K562 (cell line): ENCODE measurements around the gene TRAF5. TPM values are rescaled to one million over a fixed set of nuclear protein-coding genes. Genes with fewer than 3 reads are reported as not detected.

ENCODE experiments used
- ARID1B ChIP-seq: fragments of 450-650 bp; IDR thresholded peaks from 2 replicates; pipeline ENCODE4 v1.6.1; 2016; ENCODE audit warnings: antibody characterized with exemption, mild to moderate bottlenecking, inconsistent platforms
- ARID4B ChIP-seq: sonication (generic); formaldehyde crosslinking; IDR thresholded peaks from 2 replicates; pipeline ENCODE4 v1.8.0; 2022; ENCODE audit warnings: mild to moderate bottlenecking, missing genetic modification reagents
- BCL6 ChIP-seq: fragments of 250-450 bp; sonication (Bioruptor Pico); IDR thresholded peaks from 2 replicates; pipeline ENCODE4 v1.4.0; 2020
- BCLAF1 ChIP-seq, 2 experiments: fragments of 450-650 bp in 1 of 2; IDR thresholded peaks; 2 replicates each; pipeline ENCODE4 v1.6.1; 2011 to 2017; ENCODE audit warnings: low read depth in 2 of 2, antibody characterized with exemption in 1 of 2, borderline replicate concordance in 1 of 2, low read length in 1 of 2, mild to moderate bottlenecking in 1 of 2, mixed read lengths in 1 of 2; ENCODE audit not compliant: control insufficient read depth in 1 of 2
- DACH1 ChIP-seq: fragments of 450-650 bp; IDR thresholded peaks from 2 replicates; pipeline ENCODE4 v1.6.1; 2018; ENCODE audit not compliant: partially characterized antibody
- ERF ChIP-seq: fragments of 450-650 bp; formaldehyde crosslinking; IDR thresholded peaks from 2 replicates; pipeline ENCODE4 v1.4.0; 2020; ENCODE audit warnings: mild to moderate bottlenecking, mixed read lengths
- FOXP1 ChIP-seq: sonication (generic); formaldehyde crosslinking; IDR thresholded peaks from 2 replicates; pipeline ENCODE4 v1.8.0; 2022; ENCODE audit warnings: mild to moderate bottlenecking, missing genetic modification reagents
- GATAD2B ChIP-seq: fragments of 450-650 bp; IDR thresholded peaks from 2 replicates; pipeline ENCODE4 v1.6.1; 2017; ENCODE audit warnings: mild to moderate bottlenecking, borderline replicate concordance
- KLF16 ChIP-seq: IDR thresholded peaks from 2 replicates; pipeline ENCODE4 v1.6.1; 2016; ENCODE audit warnings: antibody characterized with exemption
- MAFG ChIP-seq: fragments of 450-650 bp; conservative IDR thresholded peaks from 2 replicates; pipeline ENCODE4 v1.6.1; 2016; ENCODE audit warnings: missing genetic modification characterization, missing compliant biosample characterization
- NCOA1 ChIP-seq: fragments of 450-650 bp; IDR thresholded peaks from 2 replicates; pipeline ENCODE4 v1.6.1; 2016; ENCODE audit warnings: low read depth
- POLR2A ChIP-seq: fragments of 450-650 bp; conservative IDR thresholded peaks from 2 replicates; pipeline ENCODE4 v1.6.1; 2016
- SUPT5H ChIP-seq: fragments of 450-650 bp; IDR thresholded peaks from 2 replicates; pipeline ENCODE4 v1.6.1; 2016
- USF1 ChIP-seq: sonication (generic); formaldehyde crosslinking; IDR thresholded peaks from 2 replicates; pipeline ENCODE4 v1.9.0; 2022; ENCODE audit warnings: mild to moderate bottlenecking, missing genetic modification reagents
- ZHX1 ChIP-seq: fragments of 150-350 bp; conservative IDR thresholded peaks from 2 replicates; pipeline ENCODE4 v1.6.1; 2014; ENCODE audit warnings: low read length
- ZNF280B ChIP-seq: fragments of 250-450 bp; sonication (Bioruptor Pico); IDR thresholded peaks from 2 replicates; pipeline ENCODE4 v1.5.1; 2021; ENCODE audit warnings: mild to moderate bottlenecking
- ZNF707 ChIP-seq: fragments of 250-450 bp; sonication (Bioruptor Pico); conservative IDR thresholded peaks from 2 replicates; pipeline ENCODE4 v1.8.0; 2022; ENCODE audit warnings: inconsistent platforms, mild to moderate bottlenecking, moderate library complexity
- ZNF766 ChIP-seq: fragments of 200-800 bp; sonication (Bioruptor generic); conservative IDR thresholded peaks from 2 replicates; pipeline ENCODE4 v1.6.1; 2016; ENCODE audit warnings: missing genetic modification characterization, missing compliant biosample characterization
- polyA plus RNA-seq, 8 experiments: library from polyadenylated mRNA; depleted of rRNA in 4 of 8; stranded (reverse) in 5 of 8; unstranded in 3 of 8; fragments of >200 nt; fragmentation: Nextera tagmentation in 2 of 8; fragmentation: Illumina TruSeq in 1 of 8; extraction: Ambion mirVana in 2 of 8; extraction: Trizol in 1 of 8; gene quantifications; 2 replicates each; pipeline versions ENCODE4 v1.2.1 to v1.2.3, GENCODE V29; 2011 to 2014; ENCODE audit warnings: inconsistent platforms in 1 of 8, missing spikeins in 1 of 8
- total RNA-seq, 7 experiments: library from RNA; depleted of rRNA in 6 of 7; stranded (reverse); fragments of >200 nt in 6 of 7; fragmentation: Illumina TruSeq in 2 of 7; extraction: Trizol in 2 of 7; gene quantifications; 2 replicates each; pipeline versions ENCODE4 v1.2.1 to v1.2.3, GENCODE V29; 2011 to 2021; ENCODE audit warnings: low replicate concordance in 1 of 7

The TRAF5 gene
- total and polyA plus RNA-seq, 9 of the 15 experiments (the other 6 are each of a cell fraction or from before 2014, with no cell fraction given), result 2.0 to 9.3 (median 5.3) TPM

GRCh38 chr1:211372463-211372862 is 45.8 kb downstream of the TRAF5 start (continued):
- no peak for TF ChIP-seq ZNF707 (CRISPR knock-in tag)
- peak; percentile 59 for TF ChIP-seq ZNF766 (CRISPR knock-in tag)
- peak; percentile 33; the same call in 1 of the 2 replicates for TF ChIP-seq GATAD2B
- TF ChIP-seq NCOA1, result peak; percentile 84
- no peak for TF ChIP-seq BCL6
- no peak for TF ChIP-seq ERF
- no peak for TF ChIP-seq ARID4B (CRISPR knock-in tag)
- TF ChIP-seq FOXP1 (CRISPR knock-in tag), result no peak
- no peak for TF ChIP-seq ZHX1
- TF ChIP-seq BCLAF1 (IDR thresholded peaks at IDR 0.05; ENCODE audit: borderline replicate concordance in 1 of 2, control insufficient read depth in 1 of 2, low read depth in 2 of 2, low read length in 1 of 2), result no peak
- peak; percentile 21; the same call in 1 of the 2 replicates for TF ChIP-seq KLF16
- no peak for TF ChIP-seq ZNF280B (CRISPR knock-in tag)
- no peak for TF ChIP-seq SUPT5H
- TF ChIP-seq USF1, result no peak
- 0 out of 2 replicates have a peak, but pooled peaks have one; percentile 21 for TF ChIP-seq MAFG (tag)
- TF ChIP-seq ARID1B, result peak; percentile 92
- TF ChIP-seq DACH1, result no peak
- no peak; the same call in 1 of the 2 replicates for TF ChIP-seq POLR2A
